HT-29 (cell line): ENCODE measurements around the gene RGSL1. TPM values are rescaled to one million over a fixed set of nuclear protein-coding genes. Genes with fewer than 3 reads are reported as not detected.

Experiments used
- DNase-seq: peaks from one replicate; pipeline ENCODE4 v3.0.0-alpha.2; 2015; ENCODE audit warnings: low spot score
- total RNA-seq: library from RNA; depleted of rRNA; stranded (reverse); fragments of >200 nt; shearing (Covaris generic); gene quantifications from 2 replicates; pipeline ENCODE4 v1.2.3, GENCODE V29; 2014

RGSL1 gene
- total RNA-seq, 1 experiment from 2014 or later: not detected

DNA sequence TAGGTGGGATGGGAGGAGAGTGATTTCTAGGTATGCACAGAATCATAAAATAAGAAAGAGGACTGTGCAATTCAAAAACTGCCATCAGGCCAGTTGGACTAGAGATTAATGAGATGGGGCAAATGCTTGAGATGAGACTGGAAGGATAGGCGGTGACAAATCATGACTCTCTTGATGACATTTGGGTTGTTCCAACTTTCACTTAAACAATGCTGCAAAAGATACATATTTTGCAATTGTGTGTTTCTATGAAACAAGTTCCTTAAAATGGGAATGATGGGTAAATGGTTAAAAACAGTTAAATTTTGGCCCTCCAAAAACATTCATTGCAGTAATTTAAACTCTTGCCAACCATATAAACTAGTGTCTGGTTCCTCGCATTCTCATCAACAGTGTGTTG is 84.0 kb downstream of the RGSL1 start:
- DNase-seq: no peak

DNA sequence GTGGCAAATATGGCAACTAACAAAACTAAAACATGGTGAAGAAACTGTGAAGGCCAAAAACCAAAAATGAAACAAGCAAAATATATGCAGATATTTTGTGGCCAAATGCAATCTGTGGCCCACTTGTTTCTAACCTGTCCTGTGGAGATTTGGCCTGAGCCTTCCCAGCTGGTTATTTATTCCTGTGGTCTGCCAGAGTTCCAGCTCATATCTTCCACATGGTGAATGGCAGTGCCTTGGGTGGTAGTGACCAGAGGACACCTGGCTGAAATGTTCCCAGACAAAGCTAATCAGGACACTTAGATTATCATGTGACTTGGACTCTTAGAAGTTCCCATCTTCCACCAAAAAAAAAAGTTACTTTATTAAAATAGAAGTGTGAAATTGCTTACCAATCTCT is 99.4 kb downstream of the RGSL1 start:
- DNase-seq: no peak

DNA sequence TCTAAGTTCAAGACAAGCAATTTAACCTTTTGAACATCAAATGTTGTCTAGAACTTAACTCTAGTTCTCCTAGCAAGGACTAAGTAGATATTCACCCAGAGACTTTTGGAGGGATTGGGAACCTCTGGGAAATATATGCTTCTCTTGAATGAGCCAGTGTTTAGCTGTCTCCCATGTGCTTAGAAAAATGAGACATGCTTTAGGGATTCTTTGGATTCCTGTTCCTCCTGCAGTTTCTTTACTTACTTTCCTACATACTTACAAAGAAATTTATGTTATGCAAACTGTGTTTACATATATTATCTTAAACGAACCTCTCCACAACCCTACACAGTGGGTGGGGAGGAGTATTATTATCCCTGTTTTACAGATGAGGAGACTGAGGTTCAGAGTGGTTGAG is 99.9 kb downstream of the RGSL1 start:
- no peak for DNase-seq

DNA sequence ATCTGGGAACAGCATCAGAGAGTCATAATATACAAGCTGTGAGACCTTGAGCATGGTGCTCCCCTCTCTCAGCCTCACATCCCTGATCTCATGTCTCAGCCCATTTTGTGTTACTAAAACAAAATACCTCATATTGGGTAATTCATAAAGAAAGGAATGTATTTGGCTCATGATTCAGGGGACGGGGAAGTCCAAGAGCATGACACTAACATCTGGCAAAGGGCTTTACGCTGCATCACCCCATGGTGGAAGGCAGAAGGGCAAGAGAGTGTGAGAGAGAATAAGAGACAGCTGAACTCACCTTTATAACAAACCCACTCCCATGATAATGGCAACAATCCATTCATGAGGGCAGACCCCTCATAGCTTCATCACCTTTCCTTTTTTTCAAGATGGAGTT is 102.6 kb downstream of the RGSL1 start:
- no peak for DNase-seq

DNA sequence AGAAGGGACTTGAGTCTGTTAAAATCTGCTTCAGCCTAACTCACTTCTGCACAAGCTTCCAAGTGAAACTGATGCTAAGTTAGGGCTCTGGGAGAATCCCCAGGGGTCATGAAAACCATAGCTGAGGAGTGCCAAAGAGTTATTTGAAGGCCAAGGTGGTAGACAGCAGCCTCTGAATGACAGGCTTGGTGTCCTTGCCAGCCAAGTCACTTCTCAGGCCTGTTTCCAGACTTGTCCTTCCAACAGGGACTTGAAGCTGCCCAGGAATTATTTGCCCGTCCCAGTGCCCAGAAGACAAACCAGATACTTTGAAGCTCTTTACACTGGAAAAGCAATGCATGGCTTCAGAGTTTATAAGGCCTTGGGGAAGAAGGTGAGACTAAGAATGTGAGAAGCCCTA is 105.5 kb downstream of the RGSL1 start:
- no peak for DNase-seq

DNA sequence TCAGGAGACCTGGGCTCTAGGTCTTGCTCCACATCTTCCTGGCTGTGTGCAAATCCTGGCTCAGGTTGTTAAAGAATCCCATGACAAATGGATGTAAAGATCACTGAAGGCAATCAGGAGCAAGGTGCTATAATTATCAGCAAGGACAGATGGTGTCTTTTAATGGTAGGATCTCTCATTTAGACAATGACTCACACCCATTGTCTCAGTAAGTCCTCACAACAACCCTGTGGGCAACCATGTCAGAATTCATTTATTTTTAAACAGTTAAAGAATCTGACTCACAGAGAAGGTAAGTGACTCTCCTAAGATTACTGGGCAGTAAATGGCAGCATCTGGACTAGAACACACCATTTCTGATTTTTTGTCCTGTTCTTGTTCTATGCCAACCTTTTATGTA is 106.3 kb downstream of the RGSL1 start:
- DNase-seq: no peak

DNA sequence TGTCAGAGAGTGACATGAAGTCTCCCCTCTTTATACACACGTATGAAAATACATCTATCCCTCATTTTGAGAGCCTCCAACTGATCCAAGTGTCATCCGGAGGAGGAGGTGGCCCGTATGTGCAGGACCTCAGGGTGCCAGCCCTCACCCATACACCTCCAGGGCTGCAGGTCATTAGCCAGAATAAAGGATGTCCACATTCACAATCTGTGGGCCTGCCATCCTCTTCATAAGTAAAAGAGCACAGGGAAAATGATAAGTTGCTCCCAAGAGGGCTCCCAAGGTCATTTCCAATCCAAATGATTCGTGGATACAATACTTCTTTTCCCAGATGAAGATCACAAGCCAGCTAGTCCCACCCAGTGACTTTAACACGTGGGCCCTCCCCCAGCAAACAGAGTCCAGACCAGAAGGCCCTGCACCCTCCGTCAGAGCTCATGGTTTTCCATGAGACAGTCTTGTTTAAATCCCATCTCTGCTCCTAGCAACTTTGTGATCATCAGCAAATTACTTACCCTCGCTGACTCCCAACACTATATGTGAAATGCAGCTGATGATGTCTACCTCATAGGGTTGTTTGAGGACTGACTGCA is 110.5 kb downstream of the RGSL1 start:
- no peak for DNase-seq

DNA sequence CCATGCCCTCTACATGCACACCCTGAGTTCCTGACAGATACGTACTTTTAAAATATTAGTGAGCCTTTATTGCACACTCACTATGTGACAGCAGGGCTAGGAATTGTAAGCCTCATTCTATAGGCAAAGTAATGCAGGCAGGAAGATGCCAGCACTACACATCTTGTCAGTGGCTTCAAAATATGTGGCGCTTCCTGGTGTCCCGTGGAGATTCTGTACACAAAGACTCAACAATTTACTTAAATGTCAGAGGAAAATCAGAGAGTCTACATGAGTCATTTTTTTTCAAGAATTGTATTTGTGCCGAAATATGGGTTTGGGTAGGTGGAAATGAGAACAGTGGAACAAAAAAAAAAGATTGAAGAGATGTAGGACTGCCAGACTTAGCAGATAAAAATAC is 111.5 kb downstream of the RGSL1 start:
- no peak for DNase-seq

DNA sequence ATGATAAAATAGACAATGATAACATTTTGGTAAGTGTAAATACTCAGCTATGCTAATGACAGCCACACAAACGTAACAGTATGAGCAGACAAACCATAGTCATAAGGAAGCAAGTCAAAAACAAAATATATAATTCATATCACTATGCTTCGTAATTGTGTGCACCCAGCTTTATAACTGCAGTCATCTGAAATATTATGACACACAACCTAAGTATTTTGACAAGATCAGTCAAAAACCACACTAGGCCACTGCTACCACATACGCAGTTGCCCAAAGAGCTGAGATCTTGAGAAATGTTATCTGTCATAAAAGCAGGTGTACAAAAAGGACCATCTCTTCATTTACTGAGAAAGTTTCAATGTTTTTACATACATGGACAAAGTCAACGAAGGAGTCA is 113.1 kb downstream of the RGSL1 start:
- no peak for DNase-seq

DNA sequence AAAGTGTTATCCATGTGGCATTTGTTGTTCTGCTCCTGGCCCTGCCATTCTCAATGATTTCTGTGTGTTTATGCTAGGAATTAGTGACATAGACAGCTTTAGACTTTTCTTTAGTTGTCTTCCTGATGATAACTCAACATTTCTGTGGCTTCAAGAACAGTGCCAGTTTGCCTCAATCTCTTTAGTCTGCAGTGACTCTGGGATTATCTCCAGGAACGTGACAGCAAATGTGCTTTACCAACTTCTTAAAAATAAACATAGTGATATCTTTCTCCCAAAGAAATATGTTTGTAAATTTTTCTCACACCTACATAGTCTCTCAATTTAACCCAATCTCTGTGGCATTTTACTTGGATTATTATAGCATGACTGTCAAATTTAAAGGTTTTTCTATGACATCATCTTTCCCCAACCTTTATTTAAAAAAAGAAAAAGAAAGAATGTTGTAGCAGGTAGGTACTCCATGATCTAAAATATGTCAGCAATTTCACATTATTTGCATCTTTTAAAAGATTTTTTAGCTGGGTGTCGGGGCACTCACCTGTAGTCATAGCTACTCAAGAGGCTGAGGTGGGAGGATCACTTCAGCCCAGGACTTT is 114.6 kb downstream of the RGSL1 start:
- DNase-seq: no peak

DNA sequence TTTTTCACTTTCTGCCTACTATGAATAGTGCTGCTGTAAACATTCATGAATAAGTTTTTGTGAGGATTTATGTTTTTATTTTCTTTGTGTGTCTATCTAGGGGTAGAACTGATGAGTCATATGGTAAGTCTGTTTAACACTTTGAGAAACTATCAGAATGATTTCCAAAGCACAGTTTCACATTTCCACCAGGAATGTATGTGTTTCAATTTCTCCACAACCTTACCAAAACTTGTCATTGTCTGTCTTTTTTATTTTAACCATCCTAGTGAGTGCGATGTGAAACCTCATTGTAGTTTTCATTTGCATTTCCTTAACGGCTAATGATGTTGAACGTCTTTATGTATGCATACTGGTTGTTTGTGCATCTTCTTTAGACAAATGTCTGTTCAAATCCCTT is 115.6 kb downstream of the RGSL1 start:
- DNase-seq: no peak

DNA sequence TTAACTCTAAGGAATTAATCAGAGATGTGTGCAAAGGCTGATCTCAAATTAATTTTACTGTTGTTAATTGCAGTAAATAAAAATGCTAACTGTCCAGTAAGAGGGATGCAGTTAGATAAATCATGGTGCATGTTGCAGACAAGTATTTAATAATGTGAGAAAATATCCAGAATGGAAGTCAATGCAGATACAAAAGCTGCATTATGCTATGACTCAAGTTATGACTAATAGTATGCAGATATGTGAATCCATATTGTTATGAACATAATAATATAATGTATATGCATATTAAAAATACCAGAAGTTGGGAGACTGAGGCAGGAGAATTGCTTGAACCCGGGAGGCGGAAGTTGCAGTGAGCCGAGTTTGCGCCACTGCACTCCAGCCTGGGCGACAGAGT is 117.7 kb downstream of the RGSL1 start:
- DNase-seq: no peak

DNA sequence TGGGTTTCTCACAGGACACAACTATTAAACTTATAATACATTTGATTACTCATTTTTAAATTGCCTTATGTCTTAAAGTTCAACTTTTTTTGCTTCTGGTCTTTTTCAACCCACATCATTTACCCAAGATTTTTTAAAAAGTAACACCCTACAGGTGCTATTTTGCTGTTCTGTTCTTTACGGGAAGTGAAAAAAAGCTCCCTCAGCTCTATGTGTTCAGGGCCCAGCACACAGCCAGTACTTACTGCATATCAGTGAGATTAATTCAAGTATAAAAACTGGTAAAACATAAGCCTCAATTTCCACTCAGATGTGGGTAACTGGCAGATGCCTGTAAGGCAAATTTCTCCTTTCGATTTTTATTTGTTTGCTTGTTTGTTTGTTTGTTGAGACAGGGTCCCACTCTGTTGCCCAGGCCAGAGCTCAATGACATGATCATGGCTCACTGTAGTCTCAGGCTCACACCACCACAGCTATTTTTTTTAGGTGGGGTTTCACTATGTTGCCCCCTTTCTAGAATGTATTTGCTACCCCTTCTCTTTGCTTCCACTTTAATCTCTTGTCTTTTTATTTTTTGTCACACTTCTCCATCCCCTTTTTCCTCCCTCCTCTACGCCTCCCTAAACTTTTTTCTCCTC is 118.8 kb downstream of the RGSL1 start:
- DNase-seq: no peak

DNA sequence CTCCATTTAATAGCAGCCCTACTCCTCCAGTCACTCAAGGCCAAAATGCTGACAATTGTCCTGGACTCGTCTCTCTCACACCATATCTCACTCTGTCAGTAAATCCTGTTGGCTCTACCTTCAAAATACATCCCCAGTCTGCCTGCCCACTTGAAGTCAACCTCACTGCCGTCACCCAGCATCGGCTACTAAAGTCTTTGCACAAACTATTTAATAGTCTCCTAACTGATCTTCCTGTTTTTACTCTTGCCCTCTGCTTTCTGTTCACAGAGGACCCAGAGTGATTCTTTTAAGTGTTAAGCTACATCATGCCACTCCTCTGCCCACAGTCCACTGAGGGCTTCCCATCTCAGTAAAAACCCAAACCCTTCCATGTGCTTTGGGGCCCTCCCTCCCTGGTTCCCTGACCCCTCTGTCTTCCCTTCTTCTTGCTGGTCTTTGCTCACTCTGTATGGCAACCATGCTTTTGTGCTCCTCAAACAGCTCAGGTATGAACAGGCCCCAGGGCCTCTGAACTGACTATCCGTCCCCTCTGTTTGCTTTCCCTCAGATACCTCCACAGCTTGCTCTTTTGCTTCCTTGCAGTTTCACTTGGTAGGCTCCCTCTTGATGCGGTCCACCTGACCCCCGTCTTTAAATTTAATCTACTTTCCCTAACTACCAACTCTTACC is 120.1 kb downstream of the RGSL1 start:
- no peak for DNase-seq

DNA sequence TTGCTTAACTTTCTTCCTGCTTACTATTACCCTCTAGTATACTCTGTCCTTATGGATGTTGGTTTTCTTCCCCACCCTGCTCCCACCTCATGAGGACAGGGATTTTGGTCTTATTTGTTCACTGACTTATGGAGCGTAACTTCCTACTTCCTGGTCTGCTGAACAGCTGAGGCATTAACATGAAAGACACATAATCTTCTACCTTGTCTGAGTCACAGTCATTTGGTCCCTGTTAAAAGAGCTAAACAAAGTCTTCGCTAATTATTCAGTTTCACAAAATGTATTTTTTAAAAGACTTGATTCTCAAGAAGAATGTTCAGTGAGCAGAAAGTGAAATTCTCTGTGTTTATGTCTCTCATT is 120.6 kb downstream of the RGSL1 start:
- peak; percentile 26 for DNase-seq

DNA sequence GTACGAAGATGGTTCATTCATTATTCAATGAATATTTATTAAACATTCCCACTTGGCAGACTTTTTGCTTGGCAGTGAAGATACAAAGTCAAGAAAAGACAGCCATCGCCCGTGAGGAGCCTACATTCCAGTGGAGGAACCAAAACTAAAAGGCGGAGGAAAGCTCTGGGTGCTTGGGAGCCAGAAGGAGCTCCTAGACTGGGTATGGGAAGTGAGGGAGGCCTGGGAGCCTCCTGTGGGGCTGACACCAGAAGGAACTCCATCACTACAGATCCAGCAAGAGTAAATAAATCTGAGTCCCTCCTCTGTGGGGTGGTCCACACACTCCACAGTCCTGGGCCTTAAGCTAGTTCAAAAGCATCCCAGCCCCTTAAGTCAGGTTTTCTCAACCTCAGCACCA is 124.2 kb downstream of the RGSL1 start:
- DNase-seq: no peak

DNA sequence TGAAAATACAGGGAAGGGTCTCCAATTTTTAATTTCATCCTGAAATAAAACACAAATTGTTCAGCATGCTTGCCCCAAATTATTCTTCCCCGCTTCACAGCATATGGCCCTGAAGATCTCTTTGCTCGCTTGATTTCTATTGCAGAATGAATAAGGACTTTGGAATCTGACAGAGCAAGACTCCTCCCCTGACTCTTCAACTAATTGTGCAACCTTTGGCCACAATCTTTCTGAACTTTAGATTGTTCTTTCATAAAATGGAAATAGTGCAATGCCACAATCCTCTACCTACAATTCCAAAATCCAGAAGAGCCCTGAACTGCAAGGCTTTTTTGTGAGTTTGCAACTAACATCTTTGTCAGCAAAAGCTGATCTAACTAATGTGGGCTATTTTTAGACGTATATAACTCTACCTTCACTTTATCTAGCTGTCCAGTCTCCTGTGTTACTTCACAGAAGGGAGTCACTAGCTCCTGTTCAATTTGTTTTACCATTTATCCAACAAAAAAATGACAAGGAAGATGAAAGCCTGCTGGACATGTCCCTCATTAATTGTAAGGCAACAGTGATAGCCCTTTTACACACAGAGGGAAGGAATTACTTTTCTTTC is 125.7 kb downstream of the RGSL1 start:
- DNase-seq: peak; percentile 57

DNA sequence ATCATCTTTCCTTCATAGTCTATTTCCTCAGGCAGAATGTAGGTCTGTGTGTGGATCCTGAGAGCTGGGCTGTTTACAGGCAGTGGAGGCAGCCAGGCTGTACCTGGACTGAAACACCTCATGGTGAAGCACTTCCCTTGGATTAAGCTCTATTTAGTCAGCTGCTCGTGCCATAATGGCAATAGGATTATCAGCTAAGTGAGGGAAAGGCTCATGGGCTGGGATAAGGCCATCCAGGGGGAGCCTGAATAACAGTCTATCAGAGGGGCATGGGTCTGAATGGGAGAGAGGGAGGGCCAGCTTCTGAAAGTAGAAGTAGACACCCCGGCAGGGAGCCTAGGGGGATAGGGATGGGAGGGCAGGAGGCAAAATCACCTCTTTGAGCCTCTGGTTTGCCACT is 130.8 kb downstream of the RGSL1 start:
- DNase-seq: no peak

DNA sequence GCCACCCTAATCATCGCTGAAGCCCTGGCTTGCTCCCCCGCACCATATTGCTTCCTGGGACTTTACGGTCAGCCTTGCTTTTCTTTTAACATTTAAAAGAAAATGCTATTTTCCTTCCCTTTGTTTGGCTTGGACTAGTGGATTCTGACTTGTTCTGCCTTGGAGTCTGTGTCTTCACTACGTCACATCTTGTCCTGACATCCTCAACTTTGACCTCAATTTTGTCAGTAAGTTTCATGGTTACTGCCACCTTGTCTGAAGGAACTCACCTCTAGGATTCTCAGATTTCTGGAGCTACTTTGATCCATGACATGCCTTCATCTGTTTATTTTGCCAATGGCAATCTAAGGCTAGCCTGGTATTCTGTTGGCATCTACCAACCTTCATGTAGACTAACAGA is 134.8 kb downstream of the RGSL1 start:
- DNase-seq: no peak

DNA sequence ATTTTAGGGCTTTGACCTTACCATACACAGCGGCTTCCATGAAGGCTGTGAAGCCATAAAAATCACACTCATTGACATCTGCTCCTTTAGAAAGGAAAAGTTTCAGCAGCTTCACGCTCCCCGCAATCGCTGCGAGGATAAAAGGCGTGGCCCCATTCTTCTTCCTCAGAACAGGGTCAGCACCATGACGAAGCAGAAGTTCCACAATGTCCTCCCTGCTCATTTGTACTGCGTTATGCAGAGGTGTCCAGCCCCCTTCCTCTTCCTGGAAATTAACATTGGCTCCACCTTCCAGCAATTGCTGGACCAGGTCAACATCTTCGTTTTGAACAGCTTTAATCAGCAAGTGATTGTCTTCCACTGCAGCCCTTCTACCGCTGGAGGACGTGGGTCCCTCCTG is 136.4 kb downstream of the RGSL1 start:
- DNase-seq: no peak

DNA sequence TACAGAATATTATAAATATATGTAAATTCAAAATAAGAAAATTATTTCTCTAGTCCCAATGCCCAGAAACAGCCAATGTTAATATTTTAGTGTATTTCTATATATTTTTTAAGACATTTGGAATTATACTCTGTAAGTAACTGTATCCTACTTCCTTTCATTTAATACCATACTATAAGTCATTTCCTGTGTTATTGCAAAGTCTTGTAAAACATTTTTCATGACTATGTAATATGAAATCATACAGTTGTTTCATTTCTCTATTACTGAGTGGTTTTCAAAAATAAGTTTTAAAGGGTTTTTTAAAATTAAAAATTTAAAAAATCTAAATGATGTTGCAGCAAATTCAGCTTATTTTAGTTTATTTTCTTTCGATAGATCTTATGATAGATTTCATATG is 137.1 kb downstream of the RGSL1 start:
- DNase-seq: no peak

DNA sequence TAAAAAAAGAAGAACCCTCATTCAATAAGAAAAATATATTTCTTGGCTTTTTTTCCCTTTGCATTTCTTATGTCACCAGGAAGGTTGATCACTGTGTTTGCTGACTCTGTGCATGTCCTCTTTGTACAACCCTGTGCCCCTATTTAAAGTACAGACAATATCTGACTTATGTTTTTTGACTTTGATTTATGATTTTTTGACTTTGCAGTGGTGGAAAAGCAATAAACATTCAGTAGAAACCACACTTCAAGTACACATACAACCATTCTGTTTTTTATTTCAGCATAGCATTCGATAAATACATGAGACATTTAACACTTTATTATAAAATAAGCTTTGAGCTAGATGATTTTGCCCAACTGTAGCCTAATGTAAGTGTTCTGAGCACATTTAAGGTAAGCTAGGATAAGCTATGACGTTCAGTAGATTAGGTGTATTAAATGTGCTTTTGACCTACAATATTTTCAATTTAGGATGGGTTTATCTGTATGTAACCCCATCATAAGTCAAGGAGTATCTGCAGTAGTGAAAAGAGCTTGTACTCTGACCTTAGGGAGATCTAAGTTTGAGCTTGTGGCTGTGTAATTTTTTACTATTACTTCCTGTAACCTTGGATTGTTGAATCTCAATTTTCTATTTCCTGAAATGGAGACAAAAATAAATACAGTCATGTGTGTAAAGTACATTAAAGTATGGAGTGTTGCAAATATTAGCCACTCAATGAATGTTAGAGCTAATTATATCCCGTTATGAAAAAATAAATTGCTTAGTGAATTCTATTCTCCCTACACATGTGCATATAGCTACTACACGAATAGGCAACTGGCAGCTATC is 137.9 kb downstream of the RGSL1 start:
- DNase-seq: peak; percentile 6
